ENCODE data around the gene UGT2A1. TPM values are rescaled to one million over a fixed set of nuclear protein-coding genes. Genes with fewer than 3 reads are reported as not detected.

Gene UGT2A1
- total and polyA plus RNA-seq, 2 of the 13 experiments (the other 11 are each of a cell fraction or from before 2014, with no cell fraction given): not detected

- BruUV-seq (replicated peaks): no TSS peak
- ATAC-seq (no peak), FAIRE-seq (no peak), DNase-seq (ENCODE audit: low spot score) (no peak)
- ChIA-PET POLR2A (no interaction called here), CTCF (ENCODE audit: low intra/inter-chr PET ratio, low total read pairs) (no interaction called here)
- Histone ChIP-seq H3K9me3 (ENCODE audit: low read length) (no peaks in the 10 kb centered on the region), H3K4me3 (replicated peaks in 1 of 3; ENCODE audit: insufficient read depth in 1 of 3, low read depth in 2 of 3, low read length in 3 of 3) (no peak overlapping the region), H3K4me2 (ENCODE audit: low read depth, low read length) (no peak overlapping the region), H3K4me1 (ENCODE audit: insufficient read depth, low read length) (no peaks in the 10 kb centered on the region), H3K27ac (ENCODE audit: extremely low read length, insufficient read depth, low read length) (no peak overlapping the region), H3K36me3 (replicated peaks in 1 of 2; ENCODE audit: control insufficient read depth in 1 of 2, insufficient read depth in 2 of 2, low read length in 2 of 2) (no peaks in the 10 kb centered on the region), H2AFZ (ENCODE audit: low read length) (no peak overlapping the region), H3K79me2 (ENCODE audit: insufficient read depth, low read length) (no peaks in the 10 kb centered on the region), H3K27me3 (ENCODE audit: control insufficient read depth in 1 of 2, insufficient read depth in 2 of 2, low read length in 2 of 2) (no peaks in the 10 kb centered on the region), H4K20me1 (ENCODE audit: insufficient read depth, low read length) (no peaks in the 10 kb centered on the region), H3K9ac (ENCODE audit: insufficient read depth, low read depth, low read length) (no peak overlapping the region)
- 38% methylated on average over 2 of the region's 2 CpGs for WGBS (ENCODE audit: low lambda C conversion rate)
- in situ Hi-C loops (cut with HindIII; ENCODE audit: extremely low pct_ligation_motif_present, low pct_unique_long_range_greater_than_20kb): loop anchor here (25.0 kb wide), 1 partner anchor 1113 kb away; no protein-coding TSS in a partner anchor
- intact Hi-C loops (cut with micrococcal nuclease; ENCODE audit: unreplicated experiment): no loop called here
- TF ChIP-seq IKZF1 (IDR thresholded peaks at IDR 0.05) (no peak), ARID4A (CRISPR knock-in tag; IDR thresholded peaks at IDR 0.05; ENCODE audit: borderline replicate concordance) (no peak), ZNF383 (CRISPR knock-in tag; IDR thresholded peaks at IDR 0.05; ENCODE audit: borderline replicate concordance) (no peak), HES4 (CRISPR knock-in tag; IDR thresholded peaks at IDR 0.05; ENCODE audit: borderline replicate concordance) (no peak)
Measured at GRCh38 chr4:69600013-69600412, 53.0 kb downstream of the UGT2A1 start.

GRCh38 chr4:69594382-69594781 lies 58.7 kb downstream of the UGT2A1 start:
- intact Hi-C loops (cut with micrococcal nuclease; ENCODE audit: unreplicated experiment) (no loop called here), in situ Hi-C loops (cut with HindIII; ENCODE audit: extremely low pct_ligation_motif_present, low pct_unique_long_range_greater_than_20kb) (no loop called here)
- no peaks in the 10 kb centered on the region for H3K27me3 ChIP-seq (ENCODE audit: control insufficient read depth in 1 of 2, insufficient read depth in 2 of 2, low read length in 2 of 2)
- WGBS (ENCODE audit: low lambda C conversion rate): 10% methylated on average over 4 of the region's 4 CpGs
- FAIRE-seq: no peak
- H3K4me1 ChIP-seq (ENCODE audit: insufficient read depth, low read length): peaks cover 16% of the 10 kb centered on the region
- no peak overlapping the region for H2AFZ ChIP-seq (ENCODE audit: low read length)
- H3K4me2 ChIP-seq (ENCODE audit: low read depth, low read length): peak overlapping the region; percentile 25; the same call in 1 of the 2 replicates
- POLR2A ChIA-PET: no interaction called here
- DNase-seq (ENCODE audit: low spot score): peak; percentile 22
- CTCF ChIA-PET (ENCODE audit: low intra/inter-chr PET ratio, low total read pairs): no interaction called here
- H4K20me1 ChIP-seq (ENCODE audit: insufficient read depth, low read length): no peaks in the 10 kb centered on the region
- ATAC-seq: peak; percentile 38; the same call in 1 of the 3 replicates
- no peaks in the 10 kb centered on the region for H3K36me3 ChIP-seq (replicated peaks in 1 of 2; ENCODE audit: control insufficient read depth in 1 of 2, insufficient read depth in 2 of 2, low read length in 2 of 2)
- H3K9ac ChIP-seq (ENCODE audit: insufficient read depth, low read depth, low read length): no peak overlapping the region
- no peak overlapping the region for H3K27ac ChIP-seq (ENCODE audit: extremely low read length, insufficient read depth, low read length)
- no peak overlapping the region for H3K4me3 ChIP-seq (replicated peaks in 1 of 3; ENCODE audit: insufficient read depth in 1 of 3, low read depth in 2 of 3, low read length in 3 of 3)
- BruUV-seq (replicated peaks): no TSS peak
- H3K9me3 ChIP-seq (ENCODE audit: low read length): no peaks in the 10 kb centered on the region
- no peaks in the 10 kb centered on the region for H3K79me2 ChIP-seq (ENCODE audit: insufficient read depth, low read length)
- TF ChIP-seq RXRA (CRISPR knock-in tag; IDR thresholded peaks at IDR 0.05): no peak
- no peak for TF ChIP-seq RFX1 (IDR thresholded peaks at IDR 0.05)
- TF ChIP-seq ZMYM4 (CRISPR knock-in tag; IDR thresholded peaks at IDR 0.05): peak; percentile 67
- TF ChIP-seq FOXA3 (CRISPR knock-in tag; IDR thresholded peaks at IDR 0.05): 0 out of 2 replicates have a peak, but pooled peaks have one; percentile 19
- TF ChIP-seq ZNF562 (CRISPR knock-in tag; IDR thresholded peaks at IDR 0.05; ENCODE audit: borderline replicate concordance): no peak
- TF ChIP-seq ZNF644 (CRISPR knock-in tag; IDR thresholded peaks at IDR 0.05; ENCODE audit: low read depth): peak; percentile 32; the same call in 1 of the 2 replicates
- no peak for TF ChIP-seq ZNF691 (CRISPR knock-in tag; IDR thresholded peaks at IDR 0.05; ENCODE audit: borderline replicate concordance, low read depth)
- 0 out of 2 replicates have a peak, but pooled peaks have one; percentile 13 for TF ChIP-seq SOX5 (CRISPR knock-in tag; IDR thresholded peaks at IDR 0.05; ENCODE audit: borderline replicate concordance)
- TF ChIP-seq MTA1 (CRISPR knock-in tag; IDR thresholded peaks at IDR 0.05; ENCODE audit: borderline replicate concordance): no peak
- TF ChIP-seq HNF4G (IDR thresholded peaks at IDR 0.05; ENCODE audit: borderline replicate concordance, low read depth, low read length): no peak
- TF ChIP-seq HNF4G (CRISPR knock-in tag; IDR thresholded peaks at IDR 0.05; ENCODE audit: borderline replicate concordance, low read depth): no peak
- no peak for TF ChIP-seq NFYB (CRISPR knock-in tag; IDR thresholded peaks at IDR 0.05)
